ENCODE data around the gene USP6NL.
A peak's percentile ranks its signal among the peaks of the same experiment; 100 is the strongest.

USP6NL gene

DNA sequence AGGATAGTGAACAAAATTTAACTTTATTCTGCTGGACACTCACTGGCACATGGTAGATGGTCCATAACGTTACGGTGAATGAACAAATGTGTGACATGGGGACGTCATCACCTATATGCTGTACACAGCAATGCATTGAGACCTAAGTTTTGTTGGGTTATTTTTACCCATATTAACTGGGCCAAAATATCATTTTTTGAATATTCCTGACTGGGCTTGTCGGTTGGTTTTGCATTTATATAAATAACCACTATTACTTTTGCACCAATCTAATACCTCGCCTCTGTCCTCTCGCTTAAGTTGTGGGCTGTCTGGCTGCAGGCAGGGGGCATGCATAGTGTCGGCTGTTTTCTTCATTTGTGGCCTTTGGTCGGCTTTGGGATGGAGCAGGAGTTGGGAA lies 161.7 kb downstream of the USP6NL start:
- TF ChIP-seq, protein P1, sequence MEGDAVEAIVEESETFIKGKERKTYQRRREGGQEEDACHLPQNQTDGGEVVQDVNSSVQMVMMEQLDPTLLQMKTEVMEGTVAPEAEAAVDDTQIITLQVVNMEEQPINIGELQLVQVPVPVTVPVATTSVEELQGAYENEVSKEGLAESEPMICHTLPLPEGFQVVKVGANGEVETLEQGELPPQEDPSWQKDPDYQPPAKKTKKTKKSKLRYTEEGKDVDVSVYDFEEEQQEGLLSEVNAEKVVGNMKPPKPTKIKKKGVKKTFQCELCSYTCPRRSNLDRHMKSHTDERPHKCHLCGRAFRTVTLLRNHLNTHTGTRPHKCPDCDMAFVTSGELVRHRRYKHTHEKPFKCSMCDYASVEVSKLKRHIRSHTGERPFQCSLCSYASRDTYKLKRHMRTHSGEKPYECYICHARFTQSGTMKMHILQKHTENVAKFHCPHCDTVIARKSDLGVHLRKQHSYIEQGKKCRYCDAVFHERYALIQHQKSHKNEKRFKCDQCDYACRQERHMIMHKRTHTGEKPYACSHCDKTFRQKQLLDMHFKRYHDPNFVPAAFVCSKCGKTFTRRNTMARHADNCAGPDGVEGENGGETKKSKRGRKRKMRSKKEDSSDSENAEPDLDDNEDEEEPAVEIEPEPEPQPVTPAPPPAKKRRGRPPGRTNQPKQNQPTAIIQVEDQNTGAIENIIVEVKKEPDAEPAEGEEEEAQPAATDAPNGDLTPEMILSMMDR (IDR thresholded peaks at IDR 0.05; ENCODE audit: insufficient read depth, low read length, poor library complexity, severe bottlenecking): no peak
- H3K36me3 ChIP-seq (ENCODE audit: control insufficient read depth, insufficient read depth, low read length): no peaks in the 10 kb centered on the region
- no peak for DNase-seq (ENCODE audit: extremely low read depth, insufficient read length)
- H3K4me3 ChIP-seq (replicated peaks; ENCODE audit: low read depth, low read length): no peak overlapping the region
- no peaks in the 10 kb centered on the region for H3K27me3 ChIP-seq (replicated peaks; ENCODE audit: control insufficient read depth, insufficient read depth, low read length)

GRCh38 chr10:11448545-11449244 lies 162.8 kb downstream of the USP6NL start:
- no peaks in the 10 kb centered on the region for H3K36me3 ChIP-seq (ENCODE audit: control insufficient read depth, insufficient read depth, low read length)
- TF ChIP-seq, protein P1 (IDR thresholded peaks at IDR 0.05; ENCODE audit: insufficient read depth, low read length, poor library complexity, severe bottlenecking): no peak
- peak overlapping the region; percentile 47 for H3K4me3 ChIP-seq (replicated peaks; ENCODE audit: low read depth, low read length)
- no peaks in the 10 kb centered on the region for H3K27me3 ChIP-seq (replicated peaks; ENCODE audit: control insufficient read depth, insufficient read depth, low read length)
- DNase-seq (ENCODE audit: extremely low read depth, insufficient read length): peak; percentile 59

- Histone ChIP-seq H3K27me3 (replicated peaks; ENCODE audit: control insufficient read depth, insufficient read depth, low read length) (no peaks in the 10 kb centered on the region), H3K4me3 (replicated peaks; ENCODE audit: low read depth, low read length) (peak overlapping the region; percentile 21; the same call in 1 of the 2 replicates), H3K36me3 (ENCODE audit: control insufficient read depth, insufficient read depth, low read length) (no peaks in the 10 kb centered on the region)
- TF ChIP-seq, protein P1 (IDR thresholded peaks at IDR 0.05; ENCODE audit: insufficient read depth, low read length, poor library complexity, severe bottlenecking): no peak
- DNase-seq (ENCODE audit: extremely low read depth, insufficient read length): no peak
These were observed 163.3 kb downstream of the USP6NL start for GRCh38 chr10:11448190-11448544.

- TF ChIP-seq, protein P1 (IDR thresholded peaks at IDR 0.05; ENCODE audit: insufficient read depth, low read length, poor library complexity, severe bottlenecking): no peak
- no peak for DNase-seq (ENCODE audit: extremely low read depth, insufficient read length)
- H3K27me3 ChIP-seq (replicated peaks; ENCODE audit: control insufficient read depth, insufficient read depth, low read length): no peaks in the 10 kb centered on the region
- H3K36me3 ChIP-seq (ENCODE audit: control insufficient read depth, insufficient read depth, low read length): no peaks in the 10 kb centered on the region
- H3K4me3 ChIP-seq (replicated peaks; ENCODE audit: low read depth, low read length): no peak overlapping the region
These were observed 163.9 kb downstream of the USP6NL start for GRCh38 chr10:11447586-11447985.

- TF ChIP-seq, protein P1 (IDR thresholded peaks at IDR 0.05; ENCODE audit: insufficient read depth, low read length, poor library complexity, severe bottlenecking): no peak
- Histone ChIP-seq H3K4me3 (replicated peaks; ENCODE audit: low read depth, low read length) (no peak overlapping the region), H3K27me3 (replicated peaks; ENCODE audit: control insufficient read depth, insufficient read depth, low read length) (no peaks in the 10 kb centered on the region), H3K36me3 (ENCODE audit: control insufficient read depth, insufficient read depth, low read length) (no peaks in the 10 kb centered on the region)
- DNase-seq (ENCODE audit: extremely low read depth, insufficient read length): no peak
These were observed 164.6 kb downstream of the USP6NL start for GRCh38 chr10:11446864-11447263.

DNA sequence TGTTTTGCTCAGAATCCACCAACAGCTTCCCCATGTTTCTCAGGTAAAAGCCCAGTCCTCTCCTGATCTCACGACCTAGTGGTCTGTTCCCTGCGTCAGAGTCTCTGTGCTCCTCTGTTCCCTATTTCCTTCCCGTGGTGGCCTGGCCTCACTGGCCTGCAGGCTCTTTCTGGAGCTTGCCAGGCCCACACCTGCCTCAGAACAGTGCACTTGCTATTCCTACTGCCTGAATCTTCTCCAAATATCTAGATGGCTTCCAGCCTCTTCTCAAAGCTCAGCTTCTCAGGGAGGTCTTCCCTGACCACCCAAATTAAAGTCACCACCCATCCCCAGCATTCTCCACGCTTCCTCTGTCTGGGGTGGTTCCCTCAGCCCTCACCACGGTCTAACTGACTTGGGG lies 165.3 kb downstream of the USP6NL start:
- H3K27me3 ChIP-seq (replicated peaks; ENCODE audit: control insufficient read depth, insufficient read depth, low read length): no peaks in the 10 kb centered on the region
- DNase-seq (ENCODE audit: extremely low read depth, insufficient read length): no peak
- TF ChIP-seq, protein P1 (IDR thresholded peaks at IDR 0.05; ENCODE audit: insufficient read depth, low read length, poor library complexity, severe bottlenecking): no peak

More for the DNA sequence above, 165.3 kb downstream of the USP6NL start:
- no peak overlapping the region for H3K4me3 ChIP-seq (replicated peaks; ENCODE audit: low read depth, low read length)
- no peaks in the 10 kb centered on the region for H3K36me3 ChIP-seq (ENCODE audit: control insufficient read depth, insufficient read depth, low read length)

All from GM06990 (cell line).